Measurements from ENCODE around the gene SWAP70.
"Not testable (repeated sequence)": the region's sequence is repeated elsewhere in the genome, so short reads cannot be mapped to it uniquely, and the experiment has no call there.

The SWAP70 gene

GRCh38 chr11:9619004-9619403 lies 44.9 kb upstream of the SWAP70 start:
- Histone ChIP-seq H3K27ac (no peak overlapping the region), H3K27me3 (no peaks in the 10 kb centered on the region), H3K9me3 (no peaks in the 10 kb centered on the region), H3K36me3 (no peaks in the 10 kb centered on the region), H3K4me3 (no peak overlapping the region), H3K4me1 (peaks cover 0 to 27% (median 11%) of the 10 kb centered on the region in 4 donors)
- intact Hi-C loops (cut with DNase I; ENCODE audit: low total_unique reads), result loop anchor here (5.0 kb wide), 1 partner anchor 43 kb away; the partner anchor contains the start of gene SWAP70
- DNase-seq, result no peak
- no peak for TF ChIP-seq CTCF (IDR thresholded peaks at IDR 0.05)

- DNase-seq, result no peak
- no peak overlapping the region for H3K27ac ChIP-seq
- no peak for TF ChIP-seq CTCF (IDR thresholded peaks at IDR 0.05)
- intact Hi-C loops (cut with DNase I; ENCODE audit: low total_unique reads), result loop anchor here (5.0 kb wide), 1 partner anchor 42 kb away; the partner anchor contains the start of gene SWAP70
- no peaks in the 10 kb centered on the region for H3K27me3 ChIP-seq
- H3K4me3 ChIP-seq, result no peak overlapping the region
- peaks cover 0 to 19% (median 3%) of the 10 kb centered on the region in 4 donors for H3K4me1 ChIP-seq
- H3K36me3 ChIP-seq, result no peaks in the 10 kb centered on the region
- no peaks in the 10 kb centered on the region for H3K9me3 ChIP-seq
Measured at GRCh38 chr11:9619971-9620370, 43.9 kb upstream of the SWAP70 start.

- H3K4me3 ChIP-seq; DNase-seq; H3K27me3 ChIP-seq; H3K9me3 ChIP-seq; intact Hi-C loops (cut with DNase I; ENCODE audit: low total_unique reads); H3K27ac ChIP-seq; H3K36me3 ChIP-seq: not testable (repeated sequence)
- H3K4me1 ChIP-seq, result peaks cover 0 to 16% (median 2%) of the 10 kb centered on the region in 4 donors
Measured at GRCh38 chr11:9622353-9622752, 41.5 kb upstream of the SWAP70 start.

GRCh38 chr11:9623053-9623452 lies 40.8 kb upstream of the SWAP70 start:
- H3K36me3 ChIP-seq; H3K4me3 ChIP-seq; H3K9me3 ChIP-seq; intact Hi-C loops (cut with DNase I; ENCODE audit: low total_unique reads); H3K27me3 ChIP-seq; H3K27ac ChIP-seq; DNase-seq: not testable (repeated sequence)
- H3K4me1 ChIP-seq, result peaks cover 0 to 13% (median 2%) of the 10 kb centered on the region in 4 donors

GRCh38 chr11:9624448-9624847 lies 39.4 kb upstream of the SWAP70 start:
- Histone ChIP-seq H3K4me1 (peaks cover 0 to 9% (median 2%) of the 10 kb centered on the region in 4 donors), H3K9me3 (no peaks in the 10 kb centered on the region), H3K27ac (no peak overlapping the region), H3K36me3 (no peaks in the 10 kb centered on the region), H3K4me3 (no peak overlapping the region), H3K27me3 (no peaks in the 10 kb centered on the region)
- TF ChIP-seq CTCF (IDR thresholded peaks at IDR 0.05), result no peak
- DNase-seq, result no peak
- intact Hi-C loops (cut with DNase I; ENCODE audit: low total_unique reads), result no loop called here

GRCh38 chr11:9625162-9625561 lies 38.7 kb upstream of the SWAP70 start:
- Histone ChIP-seq H3K27me3 (no peaks in the 10 kb centered on the region), H3K4me1 (peaks cover 0 to 9% (median 2%) of the 10 kb centered on the region in 4 donors), H3K4me3 (no peak overlapping the region), H3K27ac (no peak overlapping the region), H3K9me3 (no peaks in the 10 kb centered on the region), H3K36me3 (no peaks in the 10 kb centered on the region)
- no peak for DNase-seq
- intact Hi-C loops (cut with DNase I; ENCODE audit: low total_unique reads), result no loop called here
- TF ChIP-seq CTCF (IDR thresholded peaks at IDR 0.05), result no peak

- no peak for TF ChIP-seq CTCF (IDR thresholded peaks at IDR 0.05)
- H3K27me3 ChIP-seq, result no peaks in the 10 kb centered on the region
- intact Hi-C loops (cut with DNase I; ENCODE audit: low total_unique reads), result no loop called here
- no peak for DNase-seq
- no peaks in the 10 kb centered on the region for H3K36me3 ChIP-seq
- H3K4me1 ChIP-seq, result peaks cover 0 to 9% (median 2%) of the 10 kb centered on the region in 4 donors
- H3K9me3 ChIP-seq, result no peaks in the 10 kb centered on the region
- H3K27ac ChIP-seq, result no peak overlapping the region
- H3K4me3 ChIP-seq, result no peak overlapping the region
Measured at GRCh38 chr11:9625728-9626127, 38.1 kb upstream of the SWAP70 start.

All from tibial artery (tissue), 4 donors.